Loucy (cell line): ENCODE measurements around the gene MAPKAP1.

Experiments
- EZH2phosphoT487 ChIP-seq: fragments of 200-600 bp; IDR thresholded peaks from 2 replicates; pipeline ENCODE4 v1.6.1; 2018; ENCODE audit warnings: antibody characterized with exemption, mild to moderate bottlenecking, moderate library complexity, borderline replicate concordance
- TF ChIP-seq, protein P1 (sequence below): fragments of 200-600 bp; sonication (generic); conservative IDR thresholded peaks from 2 replicates; pipeline ENCODE4 v1.5.1; 2014; ENCODE audit warnings: mild to moderate bottlenecking, antibody characterized with exemption, low read length

DNA sequence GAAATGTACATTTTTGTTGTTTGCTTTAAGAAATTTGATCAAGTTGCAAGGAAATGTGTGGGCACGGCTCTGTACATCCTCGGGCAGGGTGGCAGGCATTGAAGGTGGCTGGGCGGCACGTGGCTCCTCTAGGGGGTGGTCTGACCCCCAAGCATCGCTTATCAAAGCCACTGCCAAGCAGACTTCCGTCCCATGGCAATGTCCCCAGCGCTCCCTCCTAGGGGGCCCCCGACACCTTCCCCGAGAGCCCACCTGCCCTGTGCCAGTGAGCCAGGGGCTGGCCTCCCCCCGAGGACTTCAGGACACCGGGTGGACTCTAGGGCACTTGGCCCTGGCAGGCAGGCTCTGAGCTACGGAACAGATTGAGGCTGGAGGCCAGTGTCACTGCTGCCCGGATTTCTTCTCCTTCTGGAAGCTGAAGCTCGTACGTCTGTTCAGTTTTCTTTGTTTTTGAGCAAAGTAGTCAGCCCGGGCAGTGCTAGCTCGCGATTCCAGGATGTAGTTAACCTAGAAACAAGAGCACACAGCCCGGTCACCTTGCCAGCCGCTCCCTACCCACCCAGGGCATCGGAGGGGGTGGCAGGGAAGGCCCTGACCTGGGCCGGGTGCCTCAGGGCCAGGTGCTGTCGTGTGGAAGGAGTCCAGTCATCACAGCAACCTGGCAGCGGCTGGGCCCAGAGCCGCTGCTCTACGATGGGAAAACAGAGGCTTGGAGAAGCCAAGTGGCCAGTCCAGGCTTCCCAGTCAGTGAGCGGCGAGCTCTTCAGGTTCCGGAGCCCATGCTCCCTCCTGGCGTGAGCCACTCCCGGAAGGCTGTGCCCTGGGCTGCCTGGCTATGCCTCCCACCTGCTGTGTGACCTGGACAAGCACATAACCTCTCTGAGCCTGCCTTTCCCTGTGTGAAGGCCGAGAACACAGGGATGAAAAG, 268.2 kb downstream of the MAPKAP1 start:
- TF ChIP-seq, protein P1, sequence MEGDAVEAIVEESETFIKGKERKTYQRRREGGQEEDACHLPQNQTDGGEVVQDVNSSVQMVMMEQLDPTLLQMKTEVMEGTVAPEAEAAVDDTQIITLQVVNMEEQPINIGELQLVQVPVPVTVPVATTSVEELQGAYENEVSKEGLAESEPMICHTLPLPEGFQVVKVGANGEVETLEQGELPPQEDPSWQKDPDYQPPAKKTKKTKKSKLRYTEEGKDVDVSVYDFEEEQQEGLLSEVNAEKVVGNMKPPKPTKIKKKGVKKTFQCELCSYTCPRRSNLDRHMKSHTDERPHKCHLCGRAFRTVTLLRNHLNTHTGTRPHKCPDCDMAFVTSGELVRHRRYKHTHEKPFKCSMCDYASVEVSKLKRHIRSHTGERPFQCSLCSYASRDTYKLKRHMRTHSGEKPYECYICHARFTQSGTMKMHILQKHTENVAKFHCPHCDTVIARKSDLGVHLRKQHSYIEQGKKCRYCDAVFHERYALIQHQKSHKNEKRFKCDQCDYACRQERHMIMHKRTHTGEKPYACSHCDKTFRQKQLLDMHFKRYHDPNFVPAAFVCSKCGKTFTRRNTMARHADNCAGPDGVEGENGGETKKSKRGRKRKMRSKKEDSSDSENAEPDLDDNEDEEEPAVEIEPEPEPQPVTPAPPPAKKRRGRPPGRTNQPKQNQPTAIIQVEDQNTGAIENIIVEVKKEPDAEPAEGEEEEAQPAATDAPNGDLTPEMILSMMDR, result no peak
- TF ChIP-seq EZH2phosphoT487, result no peak
